ENCODE data around the gene DNAJA4. TPM values are rescaled to one million over a fixed set of nuclear protein-coding genes. Genes with fewer than 3 reads are reported as not detected.

DNAJA4 gene
- total and polyA plus RNA-seq, 4 experiments from 2014 or later = 7.8 to 32.8 (median 21.8) TPM

GRCh38 chr15:78291698-78292097 is 27.3 kb downstream of the DNAJA4 start:
- intact Hi-C loops (cut with micrococcal nuclease) = no loop called here
- DNase-seq = no peak
- no peaks in the 10 kb centered on the region for H3K4me1 ChIP-seq (ENCODE audit: insufficient read depth, low read length)
- no peaks in the 10 kb centered on the region for H3K27me3 Mint-ChIP-seq
- H3K27me3 ChIP-seq (ENCODE audit: insufficient read depth, low read length) = no peaks in the 10 kb centered on the region
- peaks cover 0 to 5% (median 1%) of the 10 kb centered on the region in 4 donors for H3K4me1 Mint-ChIP-seq
- H3K36me3 Mint-ChIP-seq = peaks cover 55 to 67% of the 10 kb centered on the region in 2 donors
- ChIA-PET POLR2A (ENCODE audit: partially characterized antibody) (interaction anchor here (1.5 kb wide), 1 partner anchor 8 kb away, joined by 6 read pairs; the partner anchor contains the start of gene SKIC8), CTCF (ENCODE audit: partially characterized antibody) (interaction anchor here (1.4 kb wide), 1 partner anchor 8 kb away, joined by 8 read pairs; the partner anchor contains the start of gene SKIC8)
- H3K4me3 ChIP-seq (ENCODE audit: low read length in 2 of 2) = no peak overlapping the region
- H3K9me3 ChIP-seq (ENCODE audit: control insufficient read depth in 1 of 2, low read length in 2 of 2) = no peaks in the 10 kb centered on the region
- H3K4me3 Mint-ChIP-seq = no peak overlapping the region
- H3K27ac ChIP-seq (ENCODE audit: low read depth, low read length) = no peak overlapping the region
- no peaks in the 10 kb centered on the region for H3K9me3 Mint-ChIP-seq
- H3K36me3 ChIP-seq (ENCODE audit: insufficient read depth, low read length) = peaks cover 33% of the 10 kb centered on the region
- H3K27ac Mint-ChIP-seq = peak overlapping the region in 2 of 7 donors; percentile 13 to 68

- H3K4me3 Mint-ChIP-seq = no peak overlapping the region
- no peaks in the 10 kb centered on the region for H3K9me3 Mint-ChIP-seq
- Histone ChIP-seq H3K36me3 (ENCODE audit: insufficient read depth, low read length) (peaks cover 33% of the 10 kb centered on the region), H3K4me3 (ENCODE audit: low read length in 2 of 2) (no peak overlapping the region), H3K27me3 (ENCODE audit: insufficient read depth, low read length) (no peaks in the 10 kb centered on the region), H3K9me3 (ENCODE audit: control insufficient read depth in 1 of 2, low read length in 2 of 2) (no peaks in the 10 kb centered on the region), H3K4me1 (ENCODE audit: insufficient read depth, low read length) (no peaks in the 10 kb centered on the region), H3K27ac (ENCODE audit: low read depth, low read length) (no peak overlapping the region)
- H3K4me1 Mint-ChIP-seq = peaks cover 0 to 5% (median 2%) of the 10 kb centered on the region in 4 donors
- no peak overlapping the region for H3K27ac Mint-ChIP-seq
- CTCF ChIA-PET (ENCODE audit: partially characterized antibody) = no interaction called here
- intact Hi-C loops (cut with micrococcal nuclease) = no loop called here
- DNase-seq = no peak
- peaks cover 54 to 62% of the 10 kb centered on the region in 2 donors for H3K36me3 Mint-ChIP-seq
- no peaks in the 10 kb centered on the region for H3K27me3 Mint-ChIP-seq
- POLR2A ChIA-PET (ENCODE audit: partially characterized antibody) = no interaction called here
Measured at GRCh38 chr15:78292219-78292618, 27.9 kb downstream of the DNAJA4 start.

- Mint-ChIP-seq H3K27me3 (no peaks in the 10 kb centered on the region), H3K4me3 (peak within 1 kb of the TSS; percentile 96 to 99 (median 97)), H3K9me3 (peaks cover 0 to 3% (median 0%) of the 10 kb centered on the region in 8 donors), H3K4me1 (peaks cover 13 to 31% (median 19%) of the 10 kb centered on the region in 4 donors), H3K27ac (peak within 1 kb of the TSS; percentile 86 to 99 (median 97)), H3K36me3 (peaks cover 11 to 19% of the 10 kb centered on the region in 2 donors)
- Histone ChIP-seq H3K4me3 (ENCODE audit: low read length in 2 of 2) (peak within 1 kb of the TSS; percentile 70 to 95), H3K36me3 (ENCODE audit: insufficient read depth, low read length) (peaks cover 5% of the 10 kb centered on the region), H3K4me1 (ENCODE audit: insufficient read depth, low read length) (peaks cover 21% of the 10 kb centered on the region), H3K9me3 (ENCODE audit: control insufficient read depth in 1 of 2, low read length in 2 of 2) (no peaks in the 10 kb centered on the region), H3K27me3 (ENCODE audit: insufficient read depth, low read length) (no peaks in the 10 kb centered on the region), H3K27ac (ENCODE audit: low read depth, low read length) (peak within 1 kb of the TSS; percentile 73)
- POLR2A ChIA-PET (ENCODE audit: partially characterized antibody) = interaction anchor here (0.9 to 3.3 kb wide), 16 partner anchors 8 to 462 kb away, joined by 3 to 47 read pairs (median 4); partner anchors contain the start of genes DNAJA4, IDH3A, IREB2 and PSMA4
- intact Hi-C loops (cut with micrococcal nuclease) = loop anchor here (1.0 kb wide), 1 partner anchor 139 kb away; the partner anchor contains the start of gene IREB2
- CTCF ChIA-PET (ENCODE audit: partially characterized antibody) = interaction anchor here (0.6 to 2.9 kb wide), 10 partner anchors 8 to 410 kb away, joined by 3 to 14 read pairs (median 3); partner anchors contain the start of gene DNAJA4
- peak; percentile 89 to 91 (median 89) for DNase-seq
Measured at GRCh38 chr15:78299101-78299930, 35.0 kb downstream of the DNAJA4 start, which contains the start of gene SKIC8. Gene SKIC8, minus strand, starts transcription at chr15:78299609. Its CDS starts 3,923 bp downstream, at chr15:78295686.

- Mint-ChIP-seq H3K4me3 (peak overlapping the region in 4 of 8 donors; percentile 13 to 46 (median 28)), H3K36me3 (peaks cover 0 to 9% of the 10 kb centered on the region in 2 donors), H3K9me3 (peaks cover 0 to 3% (median 0%) of the 10 kb centered on the region in 8 donors), H3K4me1 (peaks cover 13 to 26% (median 19%) of the 10 kb centered on the region in 4 donors), H3K27me3 (no peaks in the 10 kb centered on the region), H3K27ac (peak overlapping the region in 3 of 7 donors; percentile 63 to 77 (median 72))
- H3K4me3 ChIP-seq (ENCODE audit: low read length in 2 of 2) = no peak overlapping the region
- CTCF ChIA-PET (ENCODE audit: partially characterized antibody) = no interaction called here
- H3K27me3 ChIP-seq (ENCODE audit: insufficient read depth, low read length) = no peaks in the 10 kb centered on the region
- H3K27ac ChIP-seq (ENCODE audit: low read depth, low read length) = no peak overlapping the region
- H3K4me1 ChIP-seq (ENCODE audit: insufficient read depth, low read length) = peaks cover 21% of the 10 kb centered on the region
- no peaks in the 10 kb centered on the region for H3K36me3 ChIP-seq (ENCODE audit: insufficient read depth, low read length)
- intact Hi-C loops (cut with micrococcal nuclease) = no loop called here
- H3K9me3 ChIP-seq (ENCODE audit: control insufficient read depth in 1 of 2, low read length in 2 of 2) = no peaks in the 10 kb centered on the region
- POLR2A ChIA-PET (ENCODE audit: partially characterized antibody) = interaction anchor here (3.3 kb wide), 1 partner anchor 137 kb away, joined by 32 read pairs; the partner anchor contains the start of gene IREB2
- DNase-seq = no peak
Measured at GRCh38 chr15:78301326-78301725, 37.0 kb downstream of the DNAJA4 start.

GRCh38 chr15:78301828-78302227 is 37.5 kb downstream of the DNAJA4 start:
- Histone ChIP-seq H3K4me1 (ENCODE audit: insufficient read depth, low read length) (peaks cover 21% of the 10 kb centered on the region), H3K27ac (ENCODE audit: low read depth, low read length) (no peak overlapping the region), H3K36me3 (ENCODE audit: insufficient read depth, low read length) (no peaks in the 10 kb centered on the region), H3K9me3 (ENCODE audit: control insufficient read depth in 1 of 2, low read length in 2 of 2) (no peaks in the 10 kb centered on the region), H3K4me3 (ENCODE audit: low read length in 2 of 2) (no peak overlapping the region), H3K27me3 (ENCODE audit: insufficient read depth, low read length) (no peaks in the 10 kb centered on the region)
- Mint-ChIP-seq H3K27ac (peak overlapping the region in 3 of 7 donors; percentile 4 to 77 (median 63)), H3K36me3 (peaks cover 0 to 9% of the 10 kb centered on the region in 2 donors), H3K4me3 (no peak overlapping the region), H3K27me3 (no peaks in the 10 kb centered on the region), H3K9me3 (peaks cover 0 to 3% (median 0%) of the 10 kb centered on the region in 8 donors), H3K4me1 (peaks cover 12 to 26% (median 19%) of the 10 kb centered on the region in 4 donors)
- CTCF ChIA-PET (ENCODE audit: partially characterized antibody) = no interaction called here
- no peak for DNase-seq
- POLR2A ChIA-PET (ENCODE audit: partially characterized antibody) = interaction anchor here (0.6 to 3.3 kb wide), 2 partner anchors 136 to 234 kb away, joined by 3 to 32 read pairs; partner anchors contain the start of gene IREB2
- intact Hi-C loops (cut with micrococcal nuclease) = no loop called here

GRCh38 chr15:78302579-78303312 is 38.4 kb downstream of the DNAJA4 start:
- POLR2A ChIA-PET (ENCODE audit: partially characterized antibody) = interaction anchor here (0.6 kb wide), 1 partner anchor 235 kb away, joined by 3 read pairs; no protein-coding TSS in a partner anchor
- no peak for DNase-seq
- H3K36me3 ChIP-seq (ENCODE audit: insufficient read depth, low read length) = no peaks in the 10 kb centered on the region
- no peaks in the 10 kb centered on the region for H3K27me3 Mint-ChIP-seq
- H3K9me3 ChIP-seq (ENCODE audit: control insufficient read depth in 1 of 2, low read length in 2 of 2) = no peaks in the 10 kb centered on the region
- peaks cover 20% of the 10 kb centered on the region for H3K4me1 ChIP-seq (ENCODE audit: insufficient read depth, low read length)
- H3K4me3 ChIP-seq (ENCODE audit: low read length in 2 of 2) = no peak overlapping the region
- peak overlapping the region in 1 of 8 donors; percentile 33 for H3K4me3 Mint-ChIP-seq
- CTCF ChIA-PET (ENCODE audit: partially characterized antibody) = no interaction called here
- H3K9me3 Mint-ChIP-seq = peaks cover 0 to 3% (median 0%) of the 10 kb centered on the region in 8 donors
- intact Hi-C loops (cut with micrococcal nuclease) = no loop called here
- H3K4me1 Mint-ChIP-seq = peaks cover 9 to 26% (median 18%) of the 10 kb centered on the region in 4 donors
- H3K36me3 Mint-ChIP-seq = peaks cover 0 to 9% of the 10 kb centered on the region in 2 donors
- no peak overlapping the region for H3K27ac ChIP-seq (ENCODE audit: low read depth, low read length)
- no peak overlapping the region for H3K27ac Mint-ChIP-seq
- H3K27me3 ChIP-seq (ENCODE audit: insufficient read depth, low read length) = no peaks in the 10 kb centered on the region
